ENCODE data around the gene B4GAT1. TPM values are rescaled to one million over a fixed set of nuclear protein-coding genes. Genes with fewer than 3 reads are reported as not detected.

Gene B4GAT1
- polyA plus RNA-seq, 3 donors: 0.75 to 1.7 (median 1.7) TPM

DNA sequence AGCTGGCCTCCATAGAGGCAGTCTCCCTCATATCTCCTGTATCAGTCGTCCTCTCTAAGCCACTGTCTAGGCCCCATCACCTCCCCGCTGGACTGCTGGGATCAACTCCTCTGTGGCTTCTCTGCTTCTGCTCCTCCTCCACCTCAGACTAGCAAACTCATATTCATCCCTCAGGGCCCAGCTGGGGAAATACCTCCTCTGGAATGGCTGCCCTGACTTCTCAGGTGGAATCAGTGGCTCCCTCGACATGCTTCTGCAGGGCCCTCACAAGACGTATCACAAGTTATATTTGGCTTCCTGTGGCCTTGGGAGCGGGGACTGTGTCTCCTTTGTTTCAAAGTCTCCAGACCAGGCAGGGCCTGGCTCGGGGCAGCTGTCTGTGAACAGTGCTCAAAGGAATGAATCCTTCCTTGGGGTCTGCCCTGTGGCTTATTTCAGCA lies 14.1 kb upstream of the B4GAT1 start:
- TF ChIP-seq, protein P1, sequence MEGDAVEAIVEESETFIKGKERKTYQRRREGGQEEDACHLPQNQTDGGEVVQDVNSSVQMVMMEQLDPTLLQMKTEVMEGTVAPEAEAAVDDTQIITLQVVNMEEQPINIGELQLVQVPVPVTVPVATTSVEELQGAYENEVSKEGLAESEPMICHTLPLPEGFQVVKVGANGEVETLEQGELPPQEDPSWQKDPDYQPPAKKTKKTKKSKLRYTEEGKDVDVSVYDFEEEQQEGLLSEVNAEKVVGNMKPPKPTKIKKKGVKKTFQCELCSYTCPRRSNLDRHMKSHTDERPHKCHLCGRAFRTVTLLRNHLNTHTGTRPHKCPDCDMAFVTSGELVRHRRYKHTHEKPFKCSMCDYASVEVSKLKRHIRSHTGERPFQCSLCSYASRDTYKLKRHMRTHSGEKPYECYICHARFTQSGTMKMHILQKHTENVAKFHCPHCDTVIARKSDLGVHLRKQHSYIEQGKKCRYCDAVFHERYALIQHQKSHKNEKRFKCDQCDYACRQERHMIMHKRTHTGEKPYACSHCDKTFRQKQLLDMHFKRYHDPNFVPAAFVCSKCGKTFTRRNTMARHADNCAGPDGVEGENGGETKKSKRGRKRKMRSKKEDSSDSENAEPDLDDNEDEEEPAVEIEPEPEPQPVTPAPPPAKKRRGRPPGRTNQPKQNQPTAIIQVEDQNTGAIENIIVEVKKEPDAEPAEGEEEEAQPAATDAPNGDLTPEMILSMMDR (IDR thresholded peaks at IDR 0.05): no peak
- Mint-ChIP-seq H3K9me3 (peaks cover 0 to 1% (median 0%) of the 10 kb centered on the region in 7 donors), H3K4me3 (no peak overlapping the region), H3K27ac (no peak overlapping the region), H3K27me3 (ENCODE audit: low read depth in 3 of 3) (peaks cover 0 to 7% (median 4%) of the 10 kb centered on the region in 3 donors), H3K4me1 (no peaks in the 10 kb centered on the region), H3K36me3 (no peaks in the 10 kb centered on the region)
- Histone ChIP-seq H3K27ac (ENCODE audit: low read depth in 1 of 2, low read length in 2 of 2) (no peak overlapping the region), H3K4me2 (replicated peaks; ENCODE audit: extremely low read depth, low read length, poor library complexity, severe bottlenecking) (no peak overlapping the region), H3K36me3 (replicated peaks in 1 of 2; ENCODE audit: control insufficient read depth in 1 of 2, insufficient read depth in 2 of 2, low read length in 2 of 2) (no peaks in the 10 kb centered on the region), H3K9me3 (replicated peaks in 1 of 2; ENCODE audit: control insufficient read depth in 1 of 2, insufficient read depth in 1 of 2, low read length in 2 of 2) (no peaks in the 10 kb centered on the region), H4K20me1 (ENCODE audit: insufficient read depth, low read length) (no peaks in the 10 kb centered on the region), H3K9ac (ENCODE audit: insufficient read depth, low read length, poor library complexity, severe bottlenecking) (no peak overlapping the region), H3K27me3 (ENCODE audit: control insufficient read depth in 2 of 2, insufficient read depth in 2 of 2, low read length in 2 of 2) (no peaks in the 10 kb centered on the region), H3K4me3 (replicated peaks in 1 of 3; ENCODE audit: low read depth in 2 of 3, low read length in 3 of 3) (no peak overlapping the region), H2AFZ (ENCODE audit: insufficient read depth, low read depth, low read length, poor library complexity, severe bottlenecking) (no peak overlapping the region), H3K79me2 (ENCODE audit: insufficient read depth, low read length) (no peaks in the 10 kb centered on the region), H3K4me1 (ENCODE audit: control insufficient read depth in 1 of 2, insufficient read depth in 2 of 2, low read length in 2 of 2) (no peaks in the 10 kb centered on the region)
- intact Hi-C loops (cut with micrococcal nuclease): no loop called here
- 80% methylated on average over 6 of the region's 6 CpGs for WGBS (ENCODE audit: insufficient coverage)
- DNase-seq: no peak

DNA sequence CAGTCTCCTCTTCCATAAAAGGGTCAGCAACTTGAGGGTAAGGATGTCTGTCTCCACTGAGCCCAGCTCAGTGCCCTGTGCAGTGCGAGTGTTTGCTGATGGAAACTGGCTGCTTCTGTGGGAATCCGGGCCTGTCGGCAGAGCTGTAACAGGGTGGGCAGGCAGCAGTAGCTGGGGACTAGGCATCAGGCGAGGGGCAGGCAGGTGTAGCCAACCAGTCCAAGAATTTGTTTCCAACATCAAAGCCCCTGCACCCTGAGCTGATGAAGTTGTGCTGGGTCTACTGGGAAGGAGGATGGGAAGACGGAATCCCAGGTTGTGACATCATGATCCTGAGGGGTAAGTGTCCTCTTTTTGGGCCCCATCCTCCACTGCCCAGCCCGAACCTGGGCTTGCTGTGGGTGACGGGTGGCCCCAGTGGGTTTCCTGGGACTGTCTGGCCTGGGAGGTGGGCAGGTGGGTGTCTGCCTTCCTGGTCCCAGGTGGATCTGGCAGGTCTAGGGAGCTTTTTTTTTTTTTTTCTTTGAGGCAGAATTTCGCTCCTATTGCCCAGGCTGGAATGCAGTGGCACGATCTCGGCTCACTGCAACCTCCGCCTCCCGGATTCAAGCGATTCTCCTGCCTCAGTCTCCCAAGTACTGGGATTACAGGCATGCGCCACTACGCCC lies 13.1 kb upstream of the B4GAT1 start:
- H3K27ac ChIP-seq (ENCODE audit: low read depth in 1 of 2, low read length in 2 of 2): no peak overlapping the region

More for the DNA sequence above, 13.1 kb upstream of the B4GAT1 start:
- no peaks in the 10 kb centered on the region for H3K4me1 ChIP-seq (ENCODE audit: control insufficient read depth in 1 of 2, insufficient read depth in 2 of 2, low read length in 2 of 2)
- no peaks in the 10 kb centered on the region for H3K79me2 ChIP-seq (ENCODE audit: insufficient read depth, low read length)
- TF ChIP-seq, protein P1 (IDR thresholded peaks at IDR 0.05): no peak
- no peak overlapping the region for H3K9ac ChIP-seq (ENCODE audit: insufficient read depth, low read length, poor library complexity, severe bottlenecking)
- no peaks in the 10 kb centered on the region for H3K36me3 ChIP-seq (replicated peaks in 1 of 2; ENCODE audit: control insufficient read depth in 1 of 2, insufficient read depth in 2 of 2, low read length in 2 of 2)
- H3K4me3 ChIP-seq (replicated peaks in 1 of 3; ENCODE audit: low read depth in 2 of 3, low read length in 3 of 3): no peak overlapping the region
- H3K4me1 Mint-ChIP-seq: no peaks in the 10 kb centered on the region
- no peaks in the 10 kb centered on the region for H3K27me3 ChIP-seq (ENCODE audit: control insufficient read depth in 2 of 2, insufficient read depth in 2 of 2, low read length in 2 of 2)
- H4K20me1 ChIP-seq (ENCODE audit: insufficient read depth, low read length): no peaks in the 10 kb centered on the region
- WGBS (ENCODE audit: insufficient coverage): 93% methylated on average over 7 of the region's 15 CpGs
- H3K4me2 ChIP-seq (replicated peaks; ENCODE audit: extremely low read depth, low read length, poor library complexity, severe bottlenecking): no peak overlapping the region
- peaks cover 0 to 7% (median 6%) of the 10 kb centered on the region in 3 donors for H3K27me3 Mint-ChIP-seq (ENCODE audit: low read depth in 3 of 3)
- intact Hi-C loops (cut with micrococcal nuclease): no loop called here
- no peak overlapping the region for H3K4me3 Mint-ChIP-seq
- H3K27ac Mint-ChIP-seq: no peak overlapping the region
- H2AFZ ChIP-seq (ENCODE audit: insufficient read depth, low read depth, low read length, poor library complexity, severe bottlenecking): no peak overlapping the region
- H3K36me3 Mint-ChIP-seq: no peaks in the 10 kb centered on the region
- H3K9me3 Mint-ChIP-seq: peaks cover 0 to 1% (median 0%) of the 10 kb centered on the region in 7 donors
- peak in 1 of 3 donors; percentile 2 for DNase-seq
- H3K9me3 ChIP-seq (replicated peaks in 1 of 2; ENCODE audit: control insufficient read depth in 1 of 2, insufficient read depth in 1 of 2, low read length in 2 of 2): no peaks in the 10 kb centered on the region

Measured in CD14-positive monocyte (primary cell).